ENCODE results near the gene HERC3.
A peak's percentile ranks its signal among the peaks of the same experiment; 100 is the strongest.

Gene HERC3

GRCh38 chr4:88661739-88662138 lies 69.5 kb downstream of the HERC3 start:
- no peak for DNase-seq

GRCh38 chr4:88672987-88673386 lies 80.7 kb downstream of the HERC3 start:
- peak in 3 of 6 experiments; percentile 5 to 33 (median 14) for DNase-seq

GRCh38 chr4:88673886-88674285 lies 81.6 kb downstream of the HERC3 start:
- no peak for DNase-seq

GRCh38 chr4:88674565-88674964 lies 82.3 kb downstream of the HERC3 start:
- no peak for DNase-seq

- no peak for DNase-seq
These were observed 82.7 kb downstream of the HERC3 start for GRCh38 chr4:88674979-88675378.

- DNase-seq = no peak
These were observed 83.3 kb downstream of the HERC3 start for GRCh38 chr4:88675543-88675942.

GRCh38 chr4:88681209-88681608 lies 88.9 kb downstream of the HERC3 start:
- DNase-seq = no peak

GRCh38 chr4:88690355-88690754 lies 98.1 kb downstream of the HERC3 start:
- DNase-seq = no peak

GRCh38 chr4:88693792-88694191 lies 101.5 kb downstream of the HERC3 start:
- DNase-seq = no peak

GRCh38 chr4:88696630-88697029 lies 104.3 kb downstream of the HERC3 start:
- peak in 2 of 6 experiments; percentile 9 to 12 for DNase-seq

GRCh38 chr4:88697141-88697540 lies 104.9 kb downstream of the HERC3 start:
- DNase-seq = peak in 3 of 6 experiments; percentile 16 to 34 (median 19)

- DNase-seq = peak; percentile 58 to 78 (median 70)
These were observed 105.5 kb downstream of the HERC3 start, which contains the start of gene NAP1L5 for GRCh38 chr4:88697588-88698329. NAP1L5 (minus strand) TSS chr4:88697829; CDS start chr4:88697754, 75 bp downstream.

GRCh38 chr4:88698519-88698918 lies 106.2 kb downstream of the HERC3 start:
- no peak for DNase-seq

GRCh38 chr4:88702782-88703181 lies 110.5 kb downstream of the HERC3 start:
- no peak for DNase-seq

- no peak for DNase-seq
These were observed 112.9 kb downstream of the HERC3 start for GRCh38 chr4:88705223-88705622.

- DNase-seq = no peak
These were observed 113.7 kb downstream of the HERC3 start for GRCh38 chr4:88705805-88706492.

GRCh38 chr4:88706574-88706973 lies 114.3 kb downstream of the HERC3 start:
- DNase-seq = no peak

GRCh38 chr4:88709989-88710388 lies 117.7 kb downstream of the HERC3 start:
- DNase-seq = no peak

GRCh38 chr4:88713782-88714181 lies 121.5 kb downstream of the HERC3 start:
- no peak for DNase-seq

- no peak for DNase-seq
These were observed 125.8 kb downstream of the HERC3 start for GRCh38 chr4:88718098-88718497.

- no peak for DNase-seq
These were observed 127.1 kb downstream of the HERC3 start for GRCh38 chr4:88719381-88719780.

GRCh38 chr4:88720451-88721428 lies 128.5 kb downstream of the HERC3 start:
- DNase-seq = no peak

- no peak for DNase-seq
These were observed 130.0 kb downstream of the HERC3 start for GRCh38 chr4:88722276-88722780.
